ENCODE results near the gene IKZF1.

DNA sequence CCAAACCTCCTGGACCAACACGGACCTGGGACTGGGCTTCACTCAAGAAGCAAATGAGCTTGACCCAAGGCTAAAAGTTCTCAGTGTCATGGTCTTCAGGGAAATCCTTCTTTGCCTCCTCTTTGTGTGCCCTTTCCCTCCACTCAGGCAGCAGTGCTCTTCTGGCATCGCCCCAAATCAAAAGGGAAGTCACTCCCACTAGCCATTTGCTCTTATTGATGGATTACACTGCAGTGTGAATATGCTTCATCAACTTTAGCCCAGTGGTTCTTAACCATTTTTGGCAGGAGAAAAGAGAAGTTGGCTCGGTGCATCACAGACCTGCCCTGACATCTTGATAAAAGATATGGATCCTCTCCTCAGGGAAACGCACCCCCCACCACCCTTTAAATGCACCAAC is 19.2 kb upstream of the IKZF1 start:
- TF ChIP-seq, protein P1, sequence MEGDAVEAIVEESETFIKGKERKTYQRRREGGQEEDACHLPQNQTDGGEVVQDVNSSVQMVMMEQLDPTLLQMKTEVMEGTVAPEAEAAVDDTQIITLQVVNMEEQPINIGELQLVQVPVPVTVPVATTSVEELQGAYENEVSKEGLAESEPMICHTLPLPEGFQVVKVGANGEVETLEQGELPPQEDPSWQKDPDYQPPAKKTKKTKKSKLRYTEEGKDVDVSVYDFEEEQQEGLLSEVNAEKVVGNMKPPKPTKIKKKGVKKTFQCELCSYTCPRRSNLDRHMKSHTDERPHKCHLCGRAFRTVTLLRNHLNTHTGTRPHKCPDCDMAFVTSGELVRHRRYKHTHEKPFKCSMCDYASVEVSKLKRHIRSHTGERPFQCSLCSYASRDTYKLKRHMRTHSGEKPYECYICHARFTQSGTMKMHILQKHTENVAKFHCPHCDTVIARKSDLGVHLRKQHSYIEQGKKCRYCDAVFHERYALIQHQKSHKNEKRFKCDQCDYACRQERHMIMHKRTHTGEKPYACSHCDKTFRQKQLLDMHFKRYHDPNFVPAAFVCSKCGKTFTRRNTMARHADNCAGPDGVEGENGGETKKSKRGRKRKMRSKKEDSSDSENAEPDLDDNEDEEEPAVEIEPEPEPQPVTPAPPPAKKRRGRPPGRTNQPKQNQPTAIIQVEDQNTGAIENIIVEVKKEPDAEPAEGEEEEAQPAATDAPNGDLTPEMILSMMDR (IDR thresholded peaks at IDR 0.05) = no peak
- TF ChIP-seq POLR2AphosphoS5 (IDR thresholded peaks at IDR 0.05; ENCODE audit: low read depth, low read length) (no peak), REST (IDR thresholded peaks at IDR 0.05; ENCODE audit: insufficient read depth in 1 of 2, low read depth in 2 of 2, low read length in 1 of 2) (no peak), SIN3A (IDR thresholded peaks at IDR 0.05; ENCODE audit: borderline replicate concordance, insufficient read depth, low read depth, low read length) (no peak)
